ENCODE data around the gene PTS. TPM values are rescaled to one million over a fixed set of nuclear protein-coding genes. Genes with fewer than 3 reads are reported as not detected.

The PTS gene
- total RNA-seq, 1 experiment from 2014 or later: 26.7 TPM

- TF ChIP-seq ZNF425 (CRISPR knock-in tag; conservative IDR thresholded peaks at IDR 0.05): no peak
- no peak for TF ChIP-seq ZNF138 (CRISPR knock-in tag; conservative IDR thresholded peaks at IDR 0.05)
- TF ChIP-seq USF2 (CRISPR knock-in tag; IDR thresholded peaks at IDR 0.05): no peak
- no peak for TF ChIP-seq PRDM15 (CRISPR knock-in tag; IDR thresholded peaks at IDR 0.05)
- TF ChIP-seq JUN (CRISPR knock-in tag; IDR thresholded peaks at IDR 0.05): no peak
- no peak for TF ChIP-seq IRF2 (CRISPR knock-in tag; IDR thresholded peaks at IDR 0.05; ENCODE audit: borderline replicate concordance, low read depth)
- TF ChIP-seq ZNF416 (CRISPR knock-in tag; IDR thresholded peaks at IDR 0.05): no peak
- TF ChIP-seq ZBTB43 (CRISPR knock-in tag; IDR thresholded peaks at IDR 0.05): no peak
- no peak for TF ChIP-seq ZNF317 (CRISPR knock-in tag; IDR thresholded peaks at IDR 0.05; ENCODE audit: borderline replicate concordance, low read depth)
- no peak for TF ChIP-seq ZNF532 (CRISPR knock-in tag; IDR thresholded peaks at IDR 0.05; ENCODE audit: borderline replicate concordance)
- TF ChIP-seq ZNF396 (CRISPR knock-in tag; IDR thresholded peaks at IDR 0.05; ENCODE audit: borderline replicate concordance): no peak
- no peak for TF ChIP-seq ZNF232 (CRISPR knock-in tag; IDR thresholded peaks at IDR 0.05)
- no peak for TF ChIP-seq NR3C1 (CRISPR knock-in tag; conservative IDR thresholded peaks at IDR 0.05; ENCODE audit: low read depth)
- no peak for TF ChIP-seq ZSCAN18 (CRISPR knock-in tag; IDR thresholded peaks at IDR 0.05)
- no peak for TF ChIP-seq CBFB (CRISPR knock-in tag; IDR thresholded peaks at IDR 0.05; ENCODE audit: low read depth)
- TF ChIP-seq ZNF263 (CRISPR knock-in tag; IDR thresholded peaks at IDR 0.05; ENCODE audit: low read depth): no peak
- no peak for TF ChIP-seq IRF1 (CRISPR knock-in tag; IDR thresholded peaks at IDR 0.05)
- TF ChIP-seq CREB1 (CRISPR knock-in tag; IDR thresholded peaks at IDR 0.05): no peak
- no peaks in the 10 kb centered on the region for H3K4me1 Mint-ChIP-seq
- H3K4me3 Mint-ChIP-seq: no peak overlapping the region
- POLR2A ChIA-PET: no interaction called here
- CTCF ChIA-PET: interaction anchor here (1.1 to 4.1 kb wide), 2 partner anchors 59 to 124 kb away, joined by 3 to 36 read pairs; no protein-coding TSS in a partner anchor
- DNase-seq (ENCODE audit: low spot score): no peak
- ATAC-seq: no peak
- no peak overlapping the region for H3K27ac Mint-ChIP-seq
- peaks cover 36% of the 10 kb centered on the region for H3K27me3 Mint-ChIP-seq (ENCODE audit: low read depth)
- H3K36me3 Mint-ChIP-seq: no peaks in the 10 kb centered on the region
- no peaks in the 10 kb centered on the region for H3K9me3 Mint-ChIP-seq
These were observed 4.9 kb upstream of the PTS start for GRCh38 chr11:112221274-112221835.
